Esophagus squamous epithelium (tissue), 4 donors: Measurements from ENCODE around the gene PTPN6.

Experiments
- POLR2A ChIP-seq, 4 donors: fragments of 450-650 bp; IDR thresholded peaks; one replicate each; pipeline ENCODE4 v1.6.1; 2017; ENCODE audit warnings: antibody characterized with exemption in 4 of 4, mild to moderate bottlenecking in 4 of 4, moderate library complexity in 3 of 4
- TF ChIP-seq, protein P1 (sequence below), 6 experiments: fragments of 450-650 bp in 4 of 6; fragments of 200-600 bp in 2 of 6; sonication (generic) in 2 of 6; IDR thresholded peaks; one replicate each; pipeline ENCODE4 v1.5.1; 2016 to 2019; ENCODE audit warnings: antibody characterized with exemption in 6 of 6, mild to moderate bottlenecking in 4 of 6, moderate library complexity in 4 of 6

DNA sequence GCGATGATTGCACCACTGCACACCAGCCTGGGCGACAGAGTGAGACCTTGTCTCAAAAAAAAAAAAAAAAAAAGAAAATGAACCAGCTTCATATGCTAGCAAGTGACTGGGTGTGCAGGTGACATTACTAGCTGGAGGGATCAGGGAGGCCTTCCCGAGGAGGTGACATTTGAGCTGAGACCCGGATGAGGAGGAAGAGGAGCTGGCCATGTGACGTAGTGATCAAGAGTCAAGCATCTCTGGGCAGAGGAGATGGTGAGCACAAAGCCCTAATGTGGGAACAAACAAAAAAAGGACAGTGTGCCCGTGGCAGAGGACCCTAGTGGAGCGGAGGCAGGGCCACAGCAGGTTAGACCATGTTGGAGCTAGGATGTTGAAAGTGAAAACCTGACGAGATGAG lies 3.5 kb upstream of the PTPN6 start:
- TF ChIP-seq, protein P1, sequence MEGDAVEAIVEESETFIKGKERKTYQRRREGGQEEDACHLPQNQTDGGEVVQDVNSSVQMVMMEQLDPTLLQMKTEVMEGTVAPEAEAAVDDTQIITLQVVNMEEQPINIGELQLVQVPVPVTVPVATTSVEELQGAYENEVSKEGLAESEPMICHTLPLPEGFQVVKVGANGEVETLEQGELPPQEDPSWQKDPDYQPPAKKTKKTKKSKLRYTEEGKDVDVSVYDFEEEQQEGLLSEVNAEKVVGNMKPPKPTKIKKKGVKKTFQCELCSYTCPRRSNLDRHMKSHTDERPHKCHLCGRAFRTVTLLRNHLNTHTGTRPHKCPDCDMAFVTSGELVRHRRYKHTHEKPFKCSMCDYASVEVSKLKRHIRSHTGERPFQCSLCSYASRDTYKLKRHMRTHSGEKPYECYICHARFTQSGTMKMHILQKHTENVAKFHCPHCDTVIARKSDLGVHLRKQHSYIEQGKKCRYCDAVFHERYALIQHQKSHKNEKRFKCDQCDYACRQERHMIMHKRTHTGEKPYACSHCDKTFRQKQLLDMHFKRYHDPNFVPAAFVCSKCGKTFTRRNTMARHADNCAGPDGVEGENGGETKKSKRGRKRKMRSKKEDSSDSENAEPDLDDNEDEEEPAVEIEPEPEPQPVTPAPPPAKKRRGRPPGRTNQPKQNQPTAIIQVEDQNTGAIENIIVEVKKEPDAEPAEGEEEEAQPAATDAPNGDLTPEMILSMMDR (IDR thresholded peaks at IDR 0.05): no peak
- TF ChIP-seq POLR2A (IDR thresholded peaks at IDR 0.05): no peak
